GM18861 (cell line): ENCODE measurements around the gene SSTR5.
"Not testable (repeated sequence)": the region's sequence is repeated elsewhere in the genome, so short reads cannot be mapped to it uniquely, and the experiment has no call there.

ENCODE experiments used
- ATAC-seq: cut with Tn5 transposase; IDR thresholded peaks from one replicate; pipeline ENCODE4 v1.9.1; 2021; ENCODE audit not compliant: unreplicated experiment

The SSTR5 gene

DNA sequence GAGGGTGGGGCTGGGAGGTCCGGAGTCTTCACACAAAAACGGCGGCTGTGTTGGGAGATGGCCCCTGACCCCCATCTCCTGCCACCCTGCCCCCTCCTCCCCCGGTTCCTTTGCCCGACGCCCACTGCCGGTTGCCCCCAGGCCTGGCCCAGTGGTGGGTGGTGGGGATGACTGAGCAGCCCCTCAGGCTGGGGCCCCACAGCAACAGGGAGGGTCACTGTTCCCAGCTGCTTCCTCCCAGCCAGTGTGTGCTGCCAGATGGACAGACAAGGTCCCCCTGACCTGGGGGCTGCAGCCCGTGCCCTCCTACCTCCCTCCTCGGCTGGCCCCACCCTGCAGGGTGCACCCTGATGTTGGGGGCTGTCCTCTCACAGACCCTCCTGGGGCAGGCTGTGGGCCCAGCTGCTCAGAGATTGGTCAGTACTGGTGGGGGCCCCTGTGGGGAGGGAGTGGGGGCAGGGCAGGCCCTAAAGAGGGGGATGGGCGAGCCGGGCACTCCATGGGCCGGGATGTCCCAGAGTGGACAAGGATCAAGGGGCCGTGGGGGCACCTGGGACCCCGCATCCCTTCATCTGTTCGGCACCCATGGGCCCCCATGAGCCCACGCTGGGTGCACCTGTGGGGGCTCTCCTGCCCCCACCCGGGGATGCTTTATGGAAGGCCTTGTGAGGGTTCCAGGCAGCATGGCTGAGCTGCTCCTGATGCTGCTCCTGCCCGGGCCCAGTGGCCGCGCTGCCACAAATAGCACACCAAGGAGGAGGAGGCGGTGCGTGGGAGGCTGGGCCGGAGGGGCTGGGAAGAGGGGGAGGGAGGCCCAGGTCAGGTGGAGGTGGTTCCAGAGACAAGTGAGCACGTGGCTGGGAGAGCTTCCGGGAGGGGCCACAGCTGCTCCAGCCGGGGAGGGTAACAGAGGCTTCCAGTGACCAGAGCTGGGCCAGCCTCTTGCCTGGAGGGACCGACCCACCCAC is 18.4 kb downstream of the SSTR5 start:
- ATAC-seq, result no peak

DNA sequence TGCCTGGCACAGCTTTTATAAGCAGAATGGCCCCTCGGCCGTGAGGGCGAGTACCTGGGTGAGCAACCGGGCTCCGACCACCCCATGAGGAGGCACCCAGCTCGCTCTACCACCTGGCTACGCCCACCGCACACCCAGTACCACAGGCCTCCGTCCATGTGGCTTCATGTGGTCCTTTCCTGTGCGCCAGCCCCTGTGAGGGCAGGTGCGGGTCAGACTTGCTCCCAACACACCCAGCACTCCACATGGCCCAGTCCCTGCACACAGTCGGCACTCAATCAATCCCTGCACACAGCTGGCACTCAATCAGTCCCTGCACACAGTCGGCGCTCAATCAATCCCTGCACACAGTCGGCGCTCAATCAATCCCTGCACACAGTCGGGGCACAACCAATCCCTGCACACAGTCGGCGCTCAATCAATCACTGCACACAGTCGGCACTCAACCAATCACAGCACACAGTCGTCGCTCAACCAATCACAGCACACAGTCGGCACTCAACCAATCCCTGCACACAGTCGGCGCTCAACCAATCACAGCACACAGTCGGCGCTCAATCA is 19.5 kb downstream of the SSTR5 start:
- no peak for ATAC-seq

DNA sequence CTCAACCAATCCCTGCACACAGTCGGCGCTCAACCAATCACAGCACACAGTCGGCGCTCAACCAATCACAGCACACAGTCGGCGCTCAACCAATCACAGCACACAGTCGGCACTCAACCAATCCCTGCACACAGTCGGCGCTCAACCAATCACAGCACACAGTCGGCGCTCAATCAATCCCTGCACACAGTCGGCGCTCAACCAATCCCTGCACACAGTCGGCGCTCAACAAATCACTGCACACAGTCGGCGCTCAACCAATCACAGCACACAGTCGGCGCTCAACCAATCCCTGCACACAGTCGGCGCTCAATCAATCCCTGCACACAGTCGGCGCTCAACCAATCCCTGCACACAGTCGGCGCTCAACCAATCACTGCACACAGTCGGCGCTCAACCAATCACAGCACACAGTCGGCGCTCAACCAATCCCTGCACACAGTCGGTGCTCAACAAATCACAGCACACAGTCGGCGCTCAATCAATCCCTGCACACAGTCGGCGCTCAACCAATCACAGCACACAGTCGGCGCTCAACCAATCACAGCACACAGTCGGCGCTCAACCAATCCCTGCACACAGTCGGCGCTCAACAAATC is 20.2 kb downstream of the SSTR5 start:
- not testable (repeated sequence) for ATAC-seq

DNA sequence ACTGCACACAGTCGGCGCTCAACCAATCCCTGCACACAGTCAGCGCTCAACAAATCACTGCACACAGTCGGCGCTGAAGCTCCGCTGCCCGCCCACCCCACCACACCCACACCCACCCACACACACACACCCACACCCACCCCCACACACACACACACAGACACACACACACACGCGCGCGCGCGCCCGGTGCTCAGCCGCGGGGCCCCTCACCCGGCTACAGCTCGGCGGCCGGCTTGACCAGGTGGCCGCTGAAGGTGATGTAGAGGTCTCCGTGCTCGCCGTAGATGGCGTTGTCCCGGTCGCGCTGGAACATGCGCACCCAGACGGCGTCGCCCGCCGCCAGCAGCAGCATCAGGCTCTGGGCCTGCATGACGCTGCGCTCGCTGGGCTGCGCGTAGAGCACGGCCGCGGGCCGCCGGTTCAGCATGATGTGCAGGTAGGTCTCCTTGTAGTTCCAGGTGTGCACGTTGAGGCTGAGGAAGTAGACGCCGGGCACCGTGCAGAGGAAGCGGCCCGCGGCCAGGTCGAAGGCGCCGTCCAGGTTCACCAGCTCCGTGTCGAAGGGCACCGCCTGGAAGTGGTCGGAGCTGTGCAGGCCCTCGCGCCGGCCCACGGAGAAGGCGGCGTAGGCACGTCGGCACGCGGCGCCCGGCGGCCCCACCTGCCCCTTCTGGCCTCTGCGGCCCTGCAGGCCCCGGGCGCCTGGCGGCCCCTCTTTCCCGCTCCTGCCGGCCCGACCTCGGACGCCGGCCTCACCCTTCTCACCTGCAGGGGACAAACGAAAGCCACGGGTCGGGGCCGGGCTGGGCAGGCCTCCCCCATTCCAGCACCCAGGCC is 21.0 kb downstream of the SSTR5 start:
- no peak for ATAC-seq

DNA sequence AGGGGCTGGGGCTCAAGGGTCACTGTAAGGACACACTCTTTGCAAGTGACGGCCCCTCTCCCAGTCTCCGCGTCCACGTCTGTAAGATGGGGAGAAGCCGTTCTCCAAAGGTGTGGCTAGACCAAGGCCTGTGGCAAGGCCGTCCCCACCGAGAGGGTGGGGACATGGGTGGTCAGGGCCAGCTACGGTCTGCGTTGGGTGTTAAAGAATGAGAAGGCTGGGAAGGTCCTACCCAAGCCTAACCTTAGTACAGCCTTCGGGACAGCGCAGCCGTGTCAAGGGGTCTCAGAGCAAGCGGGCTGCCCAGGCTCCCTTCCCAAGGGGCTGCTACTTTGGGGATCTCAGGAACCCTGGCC is 21.6 kb downstream of the SSTR5 start:
- no peak for ATAC-seq

DNA sequence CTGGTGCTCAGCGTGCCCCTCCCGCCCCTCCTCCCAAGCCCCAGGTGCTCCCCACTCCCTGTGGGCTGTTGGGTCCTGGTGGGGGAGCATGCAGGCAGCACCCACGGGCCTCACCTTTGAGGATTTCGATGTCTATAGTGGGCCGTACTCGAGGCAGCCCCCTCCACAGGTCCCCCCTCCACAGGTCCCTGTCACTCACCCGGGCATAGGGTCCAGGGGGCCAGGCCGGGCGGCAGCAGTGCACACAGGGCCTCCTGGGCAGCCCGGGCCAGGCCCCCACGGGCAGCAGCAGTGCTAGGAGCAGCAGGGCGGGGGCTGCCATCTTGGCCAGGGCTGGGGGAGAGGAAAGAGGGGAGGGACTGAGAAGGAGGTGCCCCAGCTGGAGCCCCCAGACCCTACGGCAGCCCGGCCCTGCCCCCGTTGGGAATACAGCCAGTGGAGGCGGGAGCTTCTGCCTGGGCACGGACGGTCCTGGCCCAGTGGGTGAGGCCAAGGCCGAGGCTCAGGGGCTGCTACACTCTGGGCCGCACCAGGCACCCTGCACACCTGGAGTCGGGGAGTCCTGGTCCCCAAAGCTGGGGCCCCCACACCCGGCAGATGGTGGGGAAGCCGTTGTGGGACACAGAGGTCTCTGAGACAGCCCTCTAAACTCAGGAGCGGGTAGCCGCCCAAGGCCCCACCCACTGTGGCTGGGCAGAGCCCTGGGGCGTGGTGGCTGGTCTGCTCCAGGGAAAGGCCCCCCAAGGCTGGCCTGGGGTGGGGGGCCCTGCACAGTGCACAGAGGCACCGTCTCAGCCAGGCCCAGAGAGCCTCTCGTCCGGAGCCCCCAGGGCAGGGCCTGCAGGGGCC is 22.3 kb downstream of the SSTR5 start:
- no peak for ATAC-seq

DNA sequence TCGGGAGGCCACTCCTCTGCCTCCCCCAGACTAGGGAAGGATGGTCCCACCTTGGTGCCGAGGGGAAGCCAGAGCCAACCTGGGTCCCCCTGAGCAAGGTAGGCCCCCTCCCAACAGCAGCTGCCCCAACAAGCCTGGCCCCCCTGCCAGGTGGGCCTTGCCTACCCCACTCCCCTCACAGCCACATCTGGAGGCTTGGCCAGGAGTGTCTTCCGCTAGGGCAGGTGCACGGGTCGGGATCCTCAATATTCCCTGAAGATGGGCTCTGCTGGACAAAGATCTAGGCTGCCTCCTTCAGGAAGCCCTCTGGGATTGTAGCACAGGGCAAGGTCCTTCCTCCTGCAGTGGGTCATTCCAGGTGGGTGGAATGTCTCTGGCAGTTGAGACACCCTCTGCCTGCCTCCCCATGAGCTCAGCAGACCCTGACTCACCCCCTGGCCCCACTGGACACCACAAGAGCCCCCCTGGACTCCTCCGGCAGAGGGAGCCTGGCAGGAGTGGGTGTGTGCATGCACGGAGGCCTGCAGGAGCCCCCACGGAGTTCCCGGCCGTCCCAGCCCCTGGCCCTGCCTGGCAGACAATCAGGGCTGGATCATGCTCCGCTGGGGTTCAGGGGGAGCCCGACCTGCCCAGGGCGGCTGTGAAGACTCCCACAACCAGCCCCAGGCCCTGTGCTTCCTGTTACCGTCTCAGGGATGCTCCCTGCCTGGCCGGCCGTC is 23.1 kb downstream of the SSTR5 start:
- ATAC-seq, result no peak

DNA sequence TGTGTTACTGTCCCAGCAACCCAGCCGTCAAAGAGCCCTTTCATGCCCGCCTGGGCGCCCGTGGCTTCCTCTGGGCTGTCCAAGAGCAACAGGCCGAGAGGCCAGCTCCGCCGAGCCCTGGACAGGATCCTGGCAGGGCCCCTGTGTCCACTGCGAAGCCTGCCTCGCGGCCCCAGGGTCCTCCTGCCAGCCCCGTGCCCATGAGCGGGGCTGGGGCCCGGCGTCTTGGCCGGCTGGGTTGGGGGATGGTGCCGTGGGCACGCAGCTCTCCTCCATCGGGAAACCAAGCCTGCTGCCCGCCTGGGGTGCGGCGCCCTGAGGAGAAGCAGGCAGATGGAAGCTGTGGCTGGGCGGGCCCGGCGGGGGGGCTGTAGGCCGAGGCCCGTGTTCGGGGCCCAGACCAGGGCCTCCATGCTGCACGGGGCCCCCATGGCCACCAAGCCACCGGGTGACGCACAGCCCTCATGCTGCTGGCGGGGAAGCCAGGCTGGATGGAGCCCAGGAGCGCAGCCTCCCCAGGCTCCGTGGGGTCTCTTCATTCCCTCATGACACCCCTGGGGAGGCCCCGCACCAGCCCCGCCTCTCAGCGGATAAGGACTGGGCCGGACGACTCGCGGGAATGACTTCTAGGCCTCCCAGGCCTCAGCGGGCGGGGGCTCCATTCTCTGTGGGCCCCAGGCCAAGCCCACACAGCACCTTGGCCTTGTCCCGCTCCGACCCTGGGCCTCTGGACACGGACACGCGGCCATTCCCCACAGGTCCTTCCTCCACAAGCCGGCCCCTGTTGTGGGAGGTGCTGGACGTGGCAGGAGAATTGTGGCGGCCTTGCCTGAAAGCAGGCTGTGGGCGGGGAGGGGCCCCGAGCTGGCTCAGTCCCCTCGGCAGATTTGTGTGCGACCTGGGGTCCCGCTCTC is 23.9 kb downstream of the SSTR5 start, which contains the start of gene C1QTNF8:
C1QTNF8 (minus strand) TSS at position 76 of the 914 bp plus-strand sequence. CDS start 1,322 bp downstream, outside the sequence.
- no peak for ATAC-seq

- ATAC-seq, result no peak
These were observed 24.6 kb downstream of the SSTR5 start for GRCh38 chr16:1097156-1097555.

DNA sequence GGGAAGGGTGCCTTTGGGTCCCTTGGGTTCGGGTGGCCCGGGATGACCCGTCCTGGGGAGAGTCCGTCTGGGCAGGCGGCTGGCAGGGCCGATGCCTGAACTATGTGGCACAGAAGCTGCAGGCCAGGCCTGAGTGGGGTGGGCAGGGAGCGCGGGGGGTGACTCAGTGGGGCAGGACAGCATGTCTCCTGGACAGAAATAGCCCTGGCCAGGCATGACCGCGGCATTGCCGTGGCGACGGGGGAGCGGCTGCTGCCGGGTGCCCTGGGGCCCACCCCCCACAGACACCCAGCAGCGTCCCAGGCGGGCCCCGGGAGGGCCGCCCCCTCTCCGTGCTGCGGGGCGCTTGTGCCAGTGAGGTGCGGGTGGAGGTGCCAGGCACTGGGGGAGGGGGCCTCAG is 25.3 kb downstream of the SSTR5 start:
- no peak for ATAC-seq

GRCh38 chr16:1098266-1098991 is 25.9 kb downstream of the SSTR5 start:
- no peak for ATAC-seq

DNA sequence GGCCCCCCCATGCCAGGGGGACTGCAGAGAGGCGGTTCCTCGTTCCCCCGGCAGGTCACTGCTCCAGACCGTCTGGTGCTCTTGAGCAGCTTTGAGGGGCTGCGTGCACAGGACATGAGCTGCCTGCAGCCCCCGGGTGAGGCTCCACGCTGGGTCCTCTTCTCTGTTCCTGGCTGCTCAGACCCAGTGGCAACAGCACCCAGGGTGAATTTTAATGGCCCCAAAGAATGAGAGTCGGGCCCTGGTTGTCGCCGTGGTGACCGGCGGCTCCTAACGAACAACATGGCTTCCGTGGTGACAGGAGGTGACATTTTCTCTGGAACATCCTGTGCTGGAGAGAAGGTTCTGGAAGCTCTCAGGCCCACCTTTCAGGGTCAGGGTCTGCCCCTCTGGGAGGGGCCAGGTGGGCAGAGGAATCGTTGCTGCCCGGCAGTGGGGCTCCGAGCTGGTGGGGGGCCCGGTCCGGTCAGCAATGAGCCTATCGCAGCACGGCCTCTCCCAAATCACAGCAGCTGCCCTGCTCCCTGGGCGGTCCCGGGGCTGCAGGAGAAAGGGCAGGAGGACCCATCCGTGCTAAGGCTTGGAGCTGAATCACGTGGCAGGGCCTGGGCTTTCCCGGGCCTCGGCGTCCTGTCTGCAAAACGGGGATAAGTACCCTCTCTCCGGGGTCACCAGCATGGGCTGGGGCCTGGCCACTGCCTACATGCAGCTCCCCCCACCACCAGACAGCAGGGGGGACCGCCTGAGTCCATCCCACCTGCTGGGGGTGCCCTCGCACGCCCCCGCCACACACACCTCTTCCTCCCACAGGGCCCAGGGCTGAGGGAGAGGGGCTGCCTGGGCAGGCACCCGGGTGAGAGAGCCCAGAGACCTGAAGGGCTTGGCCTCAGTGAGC is 26.9 kb downstream of the SSTR5 start:
- ATAC-seq, result no peak

DNA sequence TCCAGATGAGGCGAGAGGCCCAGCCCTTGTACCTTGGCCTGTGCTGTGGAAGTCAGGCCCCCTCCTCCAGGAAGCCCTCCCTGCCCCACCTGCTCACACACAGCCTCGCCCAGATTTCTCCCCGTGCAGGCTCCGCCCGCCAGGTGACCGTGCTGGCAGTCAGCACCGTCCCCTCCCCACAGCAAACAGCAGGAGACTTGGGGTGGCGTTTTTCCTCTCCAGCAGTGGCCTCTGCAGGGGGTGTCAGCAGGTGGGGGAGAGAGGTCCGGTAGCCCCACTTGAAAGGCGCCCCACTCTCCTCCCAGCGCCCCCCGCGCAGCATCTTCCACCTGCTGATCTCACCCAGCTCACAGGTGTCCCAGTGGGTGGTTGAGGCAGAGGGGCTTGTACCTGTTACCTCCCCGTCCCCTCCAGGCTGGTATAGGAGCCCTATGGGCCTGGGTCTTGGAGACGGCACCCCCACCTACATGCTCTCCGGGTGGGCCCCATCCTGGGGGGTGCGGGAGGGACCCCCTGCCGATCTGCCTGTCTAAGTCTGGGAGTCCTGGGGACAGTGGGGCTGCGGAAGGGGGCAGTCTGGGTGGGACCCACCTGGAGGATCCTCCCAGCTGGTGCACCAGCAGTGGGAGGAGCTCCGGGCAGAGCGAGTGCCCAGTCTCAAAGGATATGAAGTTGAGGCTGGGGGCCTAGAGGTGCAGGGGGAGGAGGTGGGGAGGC is 27.7 kb downstream of the SSTR5 start:
- no peak for ATAC-seq

- no peak for ATAC-seq
These were observed 28.6 kb downstream of the SSTR5 start for GRCh38 chr16:1101133-1101532.

- ATAC-seq, result no peak
These were observed 29.2 kb downstream of the SSTR5 start for GRCh38 chr16:1101573-1102332.

DNA sequence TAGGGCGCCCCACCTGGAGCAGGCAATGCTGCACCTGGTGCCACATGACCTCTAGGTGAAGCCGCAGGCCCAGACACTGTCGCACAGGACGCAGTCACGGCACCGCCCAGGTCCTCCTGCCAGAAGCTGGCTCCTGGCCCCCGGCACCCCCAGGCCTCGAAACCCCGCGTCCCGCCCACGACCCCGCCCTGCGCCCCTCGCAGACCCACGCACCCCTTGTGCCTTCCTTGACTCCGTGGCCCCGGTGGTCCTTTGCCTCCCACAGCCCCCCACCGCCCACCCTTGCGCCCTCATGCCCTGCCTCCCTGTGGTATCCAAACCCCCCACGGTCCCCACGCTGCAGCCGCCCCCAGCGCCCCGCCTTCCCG is 29.8 kb downstream of the SSTR5 start:
- no peak for ATAC-seq
